Measurements from ENCODE around the gene GOLGA3.

GRCh38 chr12:132825089-132825488 lies 3.6 kb downstream of the GOLGA3 start:
- TF ChIP-seq CTCF (IDR thresholded peaks at IDR 0.05; ENCODE audit: low read depth, low read length, missing input control) (no peak), MAX (IDR thresholded peaks at IDR 0.05) (no peak), YY1 (IDR thresholded peaks at IDR 0.05) (no peak), SP1 (IDR thresholded peaks at IDR 0.05) (no peak), GABPA (IDR thresholded peaks at IDR 0.05 in 1 of 2, conservative IDR thresholded peaks at IDR 0.05 in 1 of 2) (no peak), TAF1 (conservative IDR thresholded peaks at IDR 0.05) (no peak)
